ENCODE measurements around the gene KCNMA1. TPM values are rescaled to one million over a fixed set of nuclear protein-coding genes. Genes with fewer than 3 reads are reported as not detected.

The KCNMA1 gene
- polyA plus RNA-seq, 1 experiment = 21.4 TPM

DNA sequence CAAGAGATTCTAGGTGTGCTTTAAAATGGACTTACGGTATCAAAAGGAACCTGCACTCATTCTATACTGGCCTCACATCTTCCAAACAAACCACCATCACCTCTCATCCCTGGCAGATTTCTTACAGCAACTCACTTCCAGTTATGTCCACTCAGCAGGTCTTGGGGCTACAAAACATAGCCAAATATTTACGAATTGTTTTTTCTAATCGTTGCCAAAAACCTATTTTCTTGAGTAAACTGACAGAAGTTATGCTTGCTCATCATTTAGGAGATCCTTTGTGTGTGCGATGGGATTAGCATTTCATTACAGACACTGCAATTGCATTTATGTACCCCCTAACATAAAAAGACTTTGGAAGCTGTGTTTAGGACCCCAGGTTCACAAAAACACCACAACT lies 2.7 kb downstream of the KCNMA1 start:
- Histone ChIP-seq H3K36me3 (ENCODE audit: control insufficient read depth, insufficient read depth, low read length) (no peaks in the 10 kb centered on the region), H3K27me3 (ENCODE audit: control insufficient read depth, insufficient read depth, low read length) (no peaks in the 10 kb centered on the region; the same call in 1 of the 2 replicates), H3K4me3 (ENCODE audit: low read depth, low read length) (no peak overlapping the region)
- DNase-seq (ENCODE audit: low read depth) = no peak
- ChIA-PET POLR2A (interaction anchor here (0.6 kb wide), 2 partner anchors 79 to 130 kb away, joined by 3 read pairs; no protein-coding TSS in a partner anchor), CTCF (interaction anchor here (0.7 to 2.7 kb wide), 7 partner anchors 8 to 471 kb away, joined by 3 to 8 read pairs (median 4); no protein-coding TSS in a partner anchor)
- TF ChIP-seq, protein P1, sequence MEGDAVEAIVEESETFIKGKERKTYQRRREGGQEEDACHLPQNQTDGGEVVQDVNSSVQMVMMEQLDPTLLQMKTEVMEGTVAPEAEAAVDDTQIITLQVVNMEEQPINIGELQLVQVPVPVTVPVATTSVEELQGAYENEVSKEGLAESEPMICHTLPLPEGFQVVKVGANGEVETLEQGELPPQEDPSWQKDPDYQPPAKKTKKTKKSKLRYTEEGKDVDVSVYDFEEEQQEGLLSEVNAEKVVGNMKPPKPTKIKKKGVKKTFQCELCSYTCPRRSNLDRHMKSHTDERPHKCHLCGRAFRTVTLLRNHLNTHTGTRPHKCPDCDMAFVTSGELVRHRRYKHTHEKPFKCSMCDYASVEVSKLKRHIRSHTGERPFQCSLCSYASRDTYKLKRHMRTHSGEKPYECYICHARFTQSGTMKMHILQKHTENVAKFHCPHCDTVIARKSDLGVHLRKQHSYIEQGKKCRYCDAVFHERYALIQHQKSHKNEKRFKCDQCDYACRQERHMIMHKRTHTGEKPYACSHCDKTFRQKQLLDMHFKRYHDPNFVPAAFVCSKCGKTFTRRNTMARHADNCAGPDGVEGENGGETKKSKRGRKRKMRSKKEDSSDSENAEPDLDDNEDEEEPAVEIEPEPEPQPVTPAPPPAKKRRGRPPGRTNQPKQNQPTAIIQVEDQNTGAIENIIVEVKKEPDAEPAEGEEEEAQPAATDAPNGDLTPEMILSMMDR (IDR thresholded peaks at IDR 0.05; ENCODE audit: insufficient read depth, low read depth, low read length) = no peak

DNA sequence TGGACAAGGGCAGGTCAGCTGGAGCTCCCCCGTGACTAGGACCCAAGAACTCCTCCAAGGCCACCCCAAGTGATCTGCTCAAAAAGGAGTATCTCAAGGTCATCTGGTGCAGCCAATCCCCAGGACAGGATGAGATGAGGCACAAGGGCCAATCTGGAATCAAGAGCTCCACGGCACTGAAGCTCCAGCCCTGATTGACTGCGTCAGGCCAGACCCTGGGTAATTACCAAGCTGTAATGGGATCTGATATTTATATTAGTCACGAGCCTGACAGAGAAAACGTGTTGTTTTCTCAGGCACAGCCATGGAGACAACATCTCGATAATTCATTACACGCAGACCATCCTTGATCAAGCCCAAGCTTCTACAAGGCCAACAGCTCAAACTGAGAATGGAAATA lies 4.2 kb downstream of the KCNMA1 start:
- TF ChIP-seq, protein P1 (IDR thresholded peaks at IDR 0.05; ENCODE audit: insufficient read depth, low read depth, low read length) = no peak
- H3K4me3 ChIP-seq (ENCODE audit: low read depth, low read length) = no peak overlapping the region
- H3K36me3 ChIP-seq (ENCODE audit: control insufficient read depth, insufficient read depth, low read length) = no peaks in the 10 kb centered on the region
- no peaks in the 10 kb centered on the region for H3K27me3 ChIP-seq (ENCODE audit: control insufficient read depth, insufficient read depth, low read length)
- POLR2A ChIA-PET = no interaction called here
- CTCF ChIA-PET = interaction anchor here (0.8 to 2.7 kb wide), 9 partner anchors 8 to 468 kb away, joined by 3 to 8 read pairs (median 3); no protein-coding TSS in a partner anchor
- DNase-seq (ENCODE audit: low read depth) = no peak

DNA sequence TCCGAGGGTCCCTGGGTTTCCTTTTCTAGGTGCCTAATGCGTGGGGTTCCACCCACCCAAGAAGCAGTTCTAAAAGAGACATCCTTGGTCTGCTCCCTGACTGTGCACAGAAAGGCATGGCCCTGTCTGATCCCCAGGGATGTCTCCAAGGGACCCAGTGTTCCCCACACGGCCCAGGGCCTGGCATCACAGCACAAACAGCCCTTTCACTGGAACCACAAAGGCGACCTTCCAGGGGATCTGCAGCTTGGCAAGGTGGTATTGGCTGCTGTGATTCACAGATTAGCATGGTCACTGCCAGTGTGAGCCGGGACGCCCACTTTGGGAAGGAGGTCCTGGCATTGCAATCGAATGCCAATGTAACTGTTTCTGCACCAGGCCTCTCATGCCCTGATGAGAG lies 6.4 kb downstream of the KCNMA1 start:
- TF ChIP-seq, protein P1 (IDR thresholded peaks at IDR 0.05; ENCODE audit: insufficient read depth, low read depth, low read length) = no peak
- Histone ChIP-seq H3K36me3 (ENCODE audit: control insufficient read depth, insufficient read depth, low read length) (no peaks in the 10 kb centered on the region; the same call in 1 of the 2 replicates), H3K27me3 (ENCODE audit: control insufficient read depth, insufficient read depth, low read length) (no peaks in the 10 kb centered on the region), H3K4me3 (ENCODE audit: low read depth, low read length) (no peak overlapping the region)
- POLR2A ChIA-PET = no interaction called here
- DNase-seq (ENCODE audit: low read depth) = no peak
- CTCF ChIA-PET = interaction anchor here (1.3 kb wide), 1 partner anchor 457 kb away, joined by 4 read pairs; no protein-coding TSS in a partner anchor

DNA sequence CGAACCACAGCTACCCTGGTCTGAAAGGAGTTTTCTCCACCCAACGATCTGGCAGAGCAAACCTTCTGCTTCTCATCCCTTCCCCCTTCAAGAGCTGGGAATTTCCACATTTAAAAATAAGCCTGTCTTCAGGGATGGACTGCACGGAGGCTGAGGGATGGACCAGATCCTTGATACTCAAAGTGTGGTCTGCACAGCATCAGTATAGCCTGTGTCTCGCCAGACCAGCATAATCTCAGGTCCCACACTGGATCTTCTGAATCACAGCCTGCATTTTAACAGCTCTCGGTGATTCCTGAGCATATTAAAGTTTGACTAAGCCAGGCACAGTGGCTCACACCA lies 7.1 kb downstream of the KCNMA1 start:
- DNase-seq (ENCODE audit: low read depth) = no peak
- TF ChIP-seq, protein P1 (IDR thresholded peaks at IDR 0.05; ENCODE audit: insufficient read depth, low read depth, low read length) = no peak
- POLR2A ChIA-PET = no interaction called here
- H3K4me3 ChIP-seq (ENCODE audit: low read depth, low read length) = no peak overlapping the region
- CTCF ChIA-PET = interaction anchor here (1.1 to 1.3 kb wide), 3 partner anchors 11 to 456 kb away, joined by 3 to 4 read pairs (median 3); no protein-coding TSS in a partner anchor
- H3K36me3 ChIP-seq (ENCODE audit: control insufficient read depth, insufficient read depth, low read length) = no peaks in the 10 kb centered on the region; the same call in 1 of the 2 replicates
- H3K27me3 ChIP-seq (ENCODE audit: control insufficient read depth, insufficient read depth, low read length) = no peaks in the 10 kb centered on the region

DNA sequence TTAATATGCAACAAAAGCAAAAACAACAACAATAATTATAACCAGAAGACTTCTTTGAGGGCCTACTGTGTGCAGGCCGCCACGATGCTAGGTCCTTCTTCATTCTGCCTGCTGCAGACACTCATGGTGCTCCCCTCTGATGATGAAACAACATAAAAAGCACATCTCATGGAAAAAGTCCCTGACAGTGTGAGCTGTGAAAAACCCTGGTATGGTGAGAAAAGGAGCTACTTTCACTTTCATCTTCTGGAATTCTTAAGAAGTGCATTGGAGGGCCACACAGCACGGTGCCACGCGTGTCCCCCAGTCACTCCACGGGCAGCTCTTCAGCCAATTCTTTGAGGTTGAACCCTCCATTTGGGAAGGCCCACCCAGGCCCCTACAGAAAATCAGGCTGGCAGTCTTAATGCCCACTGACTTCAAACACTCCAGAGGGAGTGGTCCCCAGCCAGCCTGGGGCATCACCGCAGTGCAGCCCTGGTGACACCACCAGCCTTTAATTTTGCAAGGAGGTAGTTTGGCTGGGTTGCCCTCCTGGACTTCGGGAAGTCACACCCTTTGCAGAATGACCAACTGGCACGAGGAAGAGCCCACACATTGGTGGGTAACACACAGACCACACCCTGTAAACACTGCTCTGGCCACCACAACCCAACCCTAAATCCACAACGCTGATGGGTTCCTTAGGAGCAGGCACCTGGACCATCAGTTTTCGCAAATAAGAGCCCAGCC lies 7.7 kb downstream of the KCNMA1 start:
- POLR2A ChIA-PET = no interaction called here
- Histone ChIP-seq H3K27me3 (ENCODE audit: control insufficient read depth, insufficient read depth, low read length) (no peaks in the 10 kb centered on the region), H3K36me3 (ENCODE audit: control insufficient read depth, insufficient read depth, low read length) (no peaks in the 10 kb centered on the region; the same call in 1 of the 2 replicates), H3K4me3 (ENCODE audit: low read depth, low read length) (no peak overlapping the region)
- CTCF ChIA-PET = interaction anchor here (1.1 to 1.3 kb wide), 3 partner anchors 11 to 456 kb away, joined by 3 to 4 read pairs (median 3); no protein-coding TSS in a partner anchor
- TF ChIP-seq, protein P1 (IDR thresholded peaks at IDR 0.05; ENCODE audit: insufficient read depth, low read depth, low read length) = no peak
- no peak for DNase-seq (ENCODE audit: low read depth)
